ENCODE data around the gene TPMT. TPM values are rescaled to one million over a fixed set of nuclear protein-coding genes. Genes with fewer than 3 reads are reported as not detected.
"Not testable (repeated sequence)": the region's sequence is repeated elsewhere in the genome, so short reads cannot be mapped to it uniquely, and the experiment has no call there.

The TPMT gene
- total RNA-seq, 2 experiments from 2014 or later = 6.1 to 6.4 TPM

DNA sequence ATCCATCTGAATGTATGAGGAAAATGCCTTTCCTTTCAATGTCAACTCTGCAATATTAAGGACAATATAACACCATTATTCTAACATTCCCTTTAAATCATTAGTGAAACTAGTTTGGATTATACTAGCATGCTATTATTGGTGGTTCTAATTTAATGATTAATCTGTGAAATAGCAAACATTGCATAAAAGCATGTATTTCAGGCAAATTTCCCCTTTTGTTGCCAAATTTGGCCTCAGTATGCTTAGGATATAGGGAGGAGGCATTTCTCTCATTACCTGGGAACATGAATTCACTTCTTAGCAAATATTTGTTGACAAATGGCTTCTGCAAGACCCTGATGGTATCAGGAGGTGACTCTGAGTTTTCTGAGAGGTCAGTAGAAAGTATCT, 1.6 kb downstream of the TPMT start:
- DNase-seq = no peak
- Mint-ChIP-seq H3K4me1 (ENCODE audit: low read depth) (peaks cover 35% of the 10 kb centered on the region), H3K4me3 (no peak overlapping the region), H3K27ac (peak overlapping the region; percentile 58), H3K36me3 (ENCODE audit: low read depth) (peaks cover 6% of the 10 kb centered on the region), H3K27me3 (ENCODE audit: low read depth) (no peaks in the 10 kb centered on the region), H3K9me3 (ENCODE audit: insufficient read depth) (no peaks in the 10 kb centered on the region)
- ATAC-seq = no peak
- ChIA-PET POLR2A (no interaction called here), CTCF (no interaction called here)

- H3K9me3 Mint-ChIP-seq (ENCODE audit: insufficient read depth) = no peaks in the 10 kb centered on the region
- H3K4me1 Mint-ChIP-seq (ENCODE audit: low read depth) = peaks cover 35% of the 10 kb centered on the region
- DNase-seq (no peak), ATAC-seq (no peak)
- ChIA-PET POLR2A (no interaction called here), CTCF (no interaction called here)
- no peak overlapping the region for H3K27ac Mint-ChIP-seq
- no peaks in the 10 kb centered on the region for H3K27me3 Mint-ChIP-seq (ENCODE audit: low read depth)
- H3K36me3 Mint-ChIP-seq (ENCODE audit: low read depth) = peaks cover 9% of the 10 kb centered on the region
- H3K4me3 Mint-ChIP-seq = no peak overlapping the region
Measured at GRCh38 chr6:18151801-18152200, 3.1 kb downstream of the TPMT start.

DNA sequence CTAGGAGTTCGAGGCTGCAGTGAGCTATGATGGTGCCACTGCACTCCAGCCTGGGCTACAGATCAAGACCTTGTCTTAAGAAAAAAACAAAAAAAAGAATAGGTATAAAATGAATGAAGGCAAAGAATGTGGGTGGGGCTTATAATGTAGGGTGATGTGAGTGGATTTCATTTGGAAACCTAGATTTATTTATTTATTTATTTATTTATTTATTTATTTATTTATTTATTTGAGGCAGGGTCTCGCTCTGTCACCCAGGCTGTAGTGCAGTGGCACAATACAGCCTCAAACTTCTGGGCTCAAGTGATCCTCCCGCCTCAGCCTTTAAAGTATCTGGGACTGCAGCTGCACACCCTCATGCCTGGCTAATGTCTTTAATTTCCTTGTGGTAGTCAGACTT, 3.5 kb downstream of the TPMT start:
- H3K4me1 Mint-ChIP-seq (ENCODE audit: low read depth) = peaks cover 35% of the 10 kb centered on the region
- CTCF ChIA-PET; H3K27me3 Mint-ChIP-seq (ENCODE audit: low read depth); H3K27ac Mint-ChIP-seq; DNase-seq; H3K9me3 Mint-ChIP-seq (ENCODE audit: insufficient read depth); POLR2A ChIA-PET; ATAC-seq; H3K4me3 Mint-ChIP-seq; H3K36me3 Mint-ChIP-seq (ENCODE audit: low read depth): not testable (repeated sequence)

GRCh38 chr6:18148304-18149025, 6.4 kb downstream of the TPMT start:
- POLR2A ChIA-PET = no interaction called here
- peaks cover 9% of the 10 kb centered on the region for H3K36me3 Mint-ChIP-seq (ENCODE audit: low read depth)
- ATAC-seq (no peak), DNase-seq (no peak)
- peaks cover 19% of the 10 kb centered on the region for H3K4me1 Mint-ChIP-seq (ENCODE audit: low read depth)
- no peak overlapping the region for H3K27ac Mint-ChIP-seq
- no peak overlapping the region for H3K4me3 Mint-ChIP-seq
- H3K27me3 Mint-ChIP-seq (ENCODE audit: low read depth) = no peaks in the 10 kb centered on the region
- H3K9me3 Mint-ChIP-seq (ENCODE audit: insufficient read depth) = no peaks in the 10 kb centered on the region
- CTCF ChIA-PET = no interaction called here

- ChIA-PET CTCF (no interaction called here), POLR2A (interaction anchor here (0.6 kb wide), 1 partner anchor 692 kb away, joined by 3 read pairs; no protein-coding TSS in a partner anchor)
- Mint-ChIP-seq H3K36me3 (ENCODE audit: low read depth) (peaks cover 10% of the 10 kb centered on the region), H3K27ac (no peak overlapping the region), H3K4me1 (ENCODE audit: low read depth) (peaks cover 10% of the 10 kb centered on the region), H3K9me3 (ENCODE audit: insufficient read depth) (no peaks in the 10 kb centered on the region), H3K4me3 (no peak overlapping the region), H3K27me3 (ENCODE audit: low read depth) (no peaks in the 10 kb centered on the region)
- DNase-seq (no peak), ATAC-seq (no peak)
Measured at GRCh38 chr6:18147616-18148015, 7.3 kb downstream of the TPMT start.

- Mint-ChIP-seq H3K4me3 (no peak overlapping the region), H3K4me1 (ENCODE audit: low read depth) (peaks cover 5% of the 10 kb centered on the region), H3K9me3 (ENCODE audit: insufficient read depth) (no peaks in the 10 kb centered on the region), H3K36me3 (ENCODE audit: low read depth) (peaks cover 14% of the 10 kb centered on the region), H3K27ac (no peak overlapping the region), H3K27me3 (ENCODE audit: low read depth) (no peaks in the 10 kb centered on the region)
- ChIA-PET POLR2A (interaction anchor here (0.6 kb wide), 1 partner anchor 691 kb away, joined by 3 read pairs; no protein-coding TSS in a partner anchor), CTCF (no interaction called here)
- ATAC-seq = no peak
- DNase-seq = no peak
Measured at GRCh38 chr6:18147160-18147559, 7.7 kb downstream of the TPMT start.

DNA sequence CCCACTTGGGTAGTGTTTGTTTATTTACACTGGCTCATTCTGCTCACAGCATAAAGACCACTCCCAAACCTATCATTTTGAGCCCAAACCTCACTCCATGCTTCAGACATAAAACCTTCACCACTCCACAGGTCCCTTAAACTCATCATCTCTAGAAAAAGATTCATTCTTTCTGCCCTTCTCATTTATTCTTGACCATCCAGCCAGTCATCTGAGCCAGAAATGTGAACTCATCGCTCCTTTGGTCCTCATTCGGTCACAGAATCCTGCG, 12.4 kb downstream of the TPMT start:
- no peaks in the 10 kb centered on the region for H3K4me1 Mint-ChIP-seq (ENCODE audit: low read depth)
- POLR2A ChIA-PET = no interaction called here
- no peak overlapping the region for H3K27ac Mint-ChIP-seq
- DNase-seq (no peak), ATAC-seq (no peak)
- CTCF ChIA-PET = no interaction called here
- H3K27me3 Mint-ChIP-seq (ENCODE audit: low read depth) = no peaks in the 10 kb centered on the region
- no peaks in the 10 kb centered on the region for H3K9me3 Mint-ChIP-seq (ENCODE audit: insufficient read depth)
- H3K4me3 Mint-ChIP-seq = no peak overlapping the region
- H3K36me3 Mint-ChIP-seq (ENCODE audit: low read depth) = peaks cover 25% of the 10 kb centered on the region

- no peaks in the 10 kb centered on the region for H3K4me1 Mint-ChIP-seq (ENCODE audit: low read depth)
- no peak for DNase-seq
- H3K4me3 Mint-ChIP-seq = no peak overlapping the region
- H3K9me3 Mint-ChIP-seq (ENCODE audit: insufficient read depth) = no peaks in the 10 kb centered on the region
- ChIA-PET CTCF (no interaction called here), POLR2A (no interaction called here)
- no peak overlapping the region for H3K27ac Mint-ChIP-seq
- peaks cover 24% of the 10 kb centered on the region for H3K36me3 Mint-ChIP-seq (ENCODE audit: low read depth)
- H3K27me3 Mint-ChIP-seq (ENCODE audit: low read depth) = no peaks in the 10 kb centered on the region
- ATAC-seq = no peak
Measured at GRCh38 chr6:18141805-18142590, 12.9 kb downstream of the TPMT start.

- no peak for ATAC-seq
- DNase-seq = no peak
- Mint-ChIP-seq H3K9me3 (ENCODE audit: insufficient read depth) (no peaks in the 10 kb centered on the region), H3K36me3 (ENCODE audit: low read depth) (peaks cover 24% of the 10 kb centered on the region), H3K27ac (no peak overlapping the region), H3K4me1 (ENCODE audit: low read depth) (peaks cover 3% of the 10 kb centered on the region), H3K4me3 (no peak overlapping the region), H3K27me3 (ENCODE audit: low read depth) (no peaks in the 10 kb centered on the region)
- POLR2A ChIA-PET = no interaction called here
- CTCF ChIA-PET = interaction anchor here (2.1 kb wide), 1 partner anchor 18 kb away, joined by 7 read pairs; the partner anchor contains the start of gene NHLRC1
Measured at GRCh38 chr6:18139935-18140621, 14.8 kb downstream of the TPMT start.

- no peak for ATAC-seq
- DNase-seq = no peak
- Mint-ChIP-seq H3K4me1 (ENCODE audit: low read depth) (peaks cover 12% of the 10 kb centered on the region), H3K27ac (no peak overlapping the region), H3K9me3 (ENCODE audit: insufficient read depth) (no peaks in the 10 kb centered on the region), H3K4me3 (no peak overlapping the region), H3K36me3 (ENCODE audit: low read depth) (peaks cover 24% of the 10 kb centered on the region), H3K27me3 (ENCODE audit: low read depth) (no peaks in the 10 kb centered on the region)
- CTCF ChIA-PET = interaction anchor here (2.1 kb wide), 1 partner anchor 17 kb away, joined by 7 read pairs; the partner anchor contains the start of gene NHLRC1
- POLR2A ChIA-PET = no interaction called here
Measured at GRCh38 chr6:18138906-18139305, 16.0 kb downstream of the TPMT start.

DNA sequence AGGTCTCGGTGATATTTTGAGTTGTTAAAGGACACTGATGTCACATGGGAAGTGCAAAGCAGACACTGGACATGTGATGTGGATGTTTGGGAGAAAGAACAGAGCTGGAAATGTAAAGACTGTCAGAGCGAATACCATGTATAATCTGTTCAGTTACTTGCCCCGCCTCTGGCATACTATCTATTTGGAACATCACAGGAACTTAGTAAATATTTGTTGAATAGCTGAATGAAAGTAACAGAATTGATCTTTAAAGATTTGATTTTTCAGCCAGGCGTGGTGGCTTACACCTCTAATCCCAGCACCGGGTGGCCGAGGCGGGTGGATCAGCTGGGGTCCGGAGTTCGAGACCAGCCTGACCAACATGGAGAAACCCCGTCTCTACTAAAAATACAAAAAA, 18.6 kb downstream of the TPMT start:
- CTCF ChIA-PET = no interaction called here
- no peak overlapping the region for H3K27ac Mint-ChIP-seq
- no peak for ATAC-seq

DNA sequence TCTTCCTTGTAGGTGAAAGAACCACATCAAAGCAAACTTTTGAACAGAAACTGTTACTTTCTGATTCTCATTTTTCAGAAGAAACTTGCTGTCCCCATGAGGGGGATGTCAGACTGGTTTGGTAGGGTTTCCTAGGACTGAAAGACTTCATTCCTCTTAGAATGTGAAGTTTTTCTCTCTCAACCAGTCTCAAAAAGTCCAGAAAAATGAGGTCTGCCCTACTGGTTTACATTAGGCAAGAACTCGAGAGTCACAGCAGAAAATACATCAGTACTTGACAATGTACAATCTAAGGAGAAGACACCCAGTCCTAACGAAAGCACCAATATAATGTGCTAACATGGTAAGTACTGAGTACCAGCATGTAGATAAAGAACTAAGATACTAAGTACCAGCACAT, 19.7 kb downstream of the TPMT start:
- no peak overlapping the region for H3K4me3 Mint-ChIP-seq
- H3K27ac Mint-ChIP-seq = no peak overlapping the region
- ChIA-PET CTCF (no interaction called here), POLR2A (no interaction called here)
- H3K4me1 Mint-ChIP-seq (ENCODE audit: low read depth) = peaks cover 12% of the 10 kb centered on the region
- H3K27me3 Mint-ChIP-seq (ENCODE audit: low read depth) = no peaks in the 10 kb centered on the region
- no peaks in the 10 kb centered on the region for H3K9me3 Mint-ChIP-seq (ENCODE audit: insufficient read depth)
- DNase-seq (no peak), ATAC-seq (no peak)
- peaks cover 9% of the 10 kb centered on the region for H3K36me3 Mint-ChIP-seq (ENCODE audit: low read depth)

More for the DNA sequence above, 18.6 kb downstream of the TPMT start:
- Mint-ChIP-seq H3K9me3 (ENCODE audit: insufficient read depth) (no peaks in the 10 kb centered on the region), H3K4me1 (ENCODE audit: low read depth) (peaks cover 12% of the 10 kb centered on the region), H3K4me3 (no peak overlapping the region), H3K27me3 (ENCODE audit: low read depth) (no peaks in the 10 kb centered on the region), H3K36me3 (ENCODE audit: low read depth) (peaks cover 13% of the 10 kb centered on the region)
- POLR2A ChIA-PET = no interaction called here
- no peak for DNase-seq

Measured in activated CD8-positive, alpha-beta T cell treated with anti-CD3 and anti-CD28 coated beads, Interleukin-2, amount 10 ng/mL, durations not matched to agents 7 days and 5 days (primary cell).